VCaP (cell line): ENCODE data around the gene GRIK5.

Source experiments
- H3K27ac ChIP-seq: fragments of 450-650 bp; 2 replicates; pipeline ENCODE4 v1.5.1; 2017
- TF ChIP-seq, protein P1 (sequence below): fragments of 450-650 bp; conservative IDR thresholded peaks from 2 replicates; pipeline ENCODE4 v1.5.1; 2017; ENCODE audit warnings: mild to moderate bottlenecking, moderate library complexity

The GRIK5 gene

DNA sequence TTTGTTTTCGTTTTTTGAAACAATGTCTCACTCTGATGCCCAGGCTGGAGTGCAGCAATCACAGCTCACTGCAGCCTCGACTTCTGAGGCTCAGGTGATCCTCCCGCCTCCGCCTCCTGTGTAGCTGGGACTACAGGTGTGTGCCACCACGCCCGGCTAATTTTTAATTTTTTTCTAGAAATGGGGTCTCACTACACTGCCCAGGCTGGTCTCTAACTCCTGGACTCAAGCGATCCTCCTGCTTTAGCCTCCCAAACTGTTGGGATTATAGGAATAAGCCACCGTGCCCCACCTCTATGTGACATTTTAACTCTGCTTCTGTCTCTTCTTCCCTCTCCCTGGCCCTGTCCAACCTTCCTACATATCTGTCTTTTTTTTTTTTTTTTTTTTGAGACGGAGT lies 81.1 kb downstream of the GRIK5 start:
- TF ChIP-seq, protein P1, sequence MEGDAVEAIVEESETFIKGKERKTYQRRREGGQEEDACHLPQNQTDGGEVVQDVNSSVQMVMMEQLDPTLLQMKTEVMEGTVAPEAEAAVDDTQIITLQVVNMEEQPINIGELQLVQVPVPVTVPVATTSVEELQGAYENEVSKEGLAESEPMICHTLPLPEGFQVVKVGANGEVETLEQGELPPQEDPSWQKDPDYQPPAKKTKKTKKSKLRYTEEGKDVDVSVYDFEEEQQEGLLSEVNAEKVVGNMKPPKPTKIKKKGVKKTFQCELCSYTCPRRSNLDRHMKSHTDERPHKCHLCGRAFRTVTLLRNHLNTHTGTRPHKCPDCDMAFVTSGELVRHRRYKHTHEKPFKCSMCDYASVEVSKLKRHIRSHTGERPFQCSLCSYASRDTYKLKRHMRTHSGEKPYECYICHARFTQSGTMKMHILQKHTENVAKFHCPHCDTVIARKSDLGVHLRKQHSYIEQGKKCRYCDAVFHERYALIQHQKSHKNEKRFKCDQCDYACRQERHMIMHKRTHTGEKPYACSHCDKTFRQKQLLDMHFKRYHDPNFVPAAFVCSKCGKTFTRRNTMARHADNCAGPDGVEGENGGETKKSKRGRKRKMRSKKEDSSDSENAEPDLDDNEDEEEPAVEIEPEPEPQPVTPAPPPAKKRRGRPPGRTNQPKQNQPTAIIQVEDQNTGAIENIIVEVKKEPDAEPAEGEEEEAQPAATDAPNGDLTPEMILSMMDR: no peak
- H3K27ac ChIP-seq: no peak overlapping the region

DNA sequence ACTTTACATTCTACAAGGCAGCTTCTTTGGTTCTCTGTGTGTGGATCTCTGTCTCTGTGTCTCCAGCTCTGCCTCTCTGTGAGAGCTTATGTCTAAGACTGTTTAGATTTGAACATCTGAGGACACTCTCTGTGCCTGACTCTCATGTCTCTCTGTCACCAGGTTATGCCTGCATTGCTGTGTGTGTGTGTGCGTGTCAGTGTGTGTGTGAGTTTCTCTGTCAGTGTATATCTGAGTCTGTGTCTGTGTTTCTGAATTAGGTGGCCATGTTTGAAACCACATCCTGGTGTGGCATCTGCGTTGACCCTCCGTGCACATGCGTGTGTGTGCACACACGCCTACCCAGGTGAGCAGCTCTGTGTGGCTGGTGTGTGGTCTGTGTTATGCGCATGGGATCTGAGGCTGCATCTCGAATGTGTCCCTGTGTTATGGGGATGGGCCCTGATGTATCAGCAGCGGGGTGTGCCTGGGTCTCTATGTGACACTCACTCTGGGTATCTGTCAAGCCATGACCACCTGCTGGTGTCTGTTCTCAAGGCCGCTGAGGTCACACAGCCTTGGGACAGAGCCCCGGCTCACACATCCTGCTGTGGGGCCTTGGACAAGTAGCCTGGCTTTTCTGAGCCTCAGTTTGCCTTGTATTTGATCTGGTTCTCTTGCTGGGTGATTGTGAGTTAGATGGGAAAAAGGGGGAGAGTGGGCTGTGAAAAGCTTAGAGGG lies 82.7 kb downstream of the GRIK5 start:
- TF ChIP-seq, protein P1: no peak
- H3K27ac ChIP-seq: no peak overlapping the region

DNA sequence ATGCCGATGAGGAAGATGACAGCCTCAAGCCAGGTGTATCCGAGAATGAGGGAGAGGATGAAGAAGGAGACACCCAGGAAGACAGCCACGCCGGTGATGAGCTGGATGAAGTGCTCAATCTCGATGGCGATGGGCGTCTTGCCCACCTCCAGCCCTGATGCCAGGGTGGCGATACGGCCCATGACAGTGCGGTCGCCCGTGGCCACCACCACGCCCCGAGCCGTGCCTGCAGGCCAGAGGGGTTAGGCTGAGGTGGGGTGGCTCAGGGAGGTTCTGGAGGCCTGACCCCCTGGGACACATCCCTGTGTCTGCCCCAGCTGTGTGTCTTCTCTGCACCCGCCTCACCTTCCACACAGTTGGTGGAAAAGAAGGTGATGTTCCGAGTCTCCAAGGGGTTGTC lies 85.0 kb downstream of the GRIK5 start:
- no peak overlapping the region for H3K27ac ChIP-seq
- TF ChIP-seq, protein P1: no peak

DNA sequence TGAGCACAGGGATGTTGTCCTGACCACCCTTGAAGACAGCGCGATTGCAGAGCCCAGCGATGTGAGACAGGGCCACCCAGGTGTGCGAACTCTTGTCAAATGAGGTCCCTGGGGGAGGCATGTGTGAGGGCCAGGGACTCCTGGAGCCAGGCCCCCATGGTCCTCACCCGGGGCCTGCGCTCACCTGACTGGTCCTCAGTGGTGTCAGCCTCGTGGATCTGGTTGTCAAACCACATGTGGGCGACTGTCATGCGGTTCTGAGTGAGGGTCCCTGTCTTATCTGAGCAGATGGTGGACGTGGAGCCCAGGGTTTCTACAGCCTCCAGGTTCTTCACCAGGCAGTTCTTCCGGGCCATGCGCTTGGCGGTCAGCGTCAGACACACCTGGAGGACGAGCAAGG lies 88.3 kb downstream of the GRIK5 start:
- TF ChIP-seq, protein P1: no peak
- H3K27ac ChIP-seq: no peak overlapping the region

DNA sequence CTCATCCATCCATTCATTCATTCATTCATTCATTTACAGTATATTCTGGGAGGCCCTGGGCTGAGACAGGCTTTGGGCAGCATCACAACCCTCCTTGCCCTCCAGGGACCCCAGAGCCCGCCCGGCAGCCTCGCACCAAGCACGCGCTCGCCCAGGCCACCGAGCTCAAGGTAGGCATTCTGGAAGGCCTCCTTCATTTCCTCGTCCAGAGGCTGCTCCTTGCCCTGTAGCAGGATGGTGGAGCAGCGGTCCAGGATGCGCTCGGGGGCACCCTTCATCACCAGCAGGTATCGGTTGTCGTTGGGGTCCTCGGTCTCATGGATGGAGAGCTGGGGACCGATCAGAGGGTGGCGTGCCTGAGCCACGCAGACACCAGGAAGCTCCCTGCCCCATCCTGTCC lies 91.5 kb downstream of the GRIK5 start:
- H3K27ac ChIP-seq: no peak overlapping the region
- TF ChIP-seq, protein P1: no peak

DNA sequence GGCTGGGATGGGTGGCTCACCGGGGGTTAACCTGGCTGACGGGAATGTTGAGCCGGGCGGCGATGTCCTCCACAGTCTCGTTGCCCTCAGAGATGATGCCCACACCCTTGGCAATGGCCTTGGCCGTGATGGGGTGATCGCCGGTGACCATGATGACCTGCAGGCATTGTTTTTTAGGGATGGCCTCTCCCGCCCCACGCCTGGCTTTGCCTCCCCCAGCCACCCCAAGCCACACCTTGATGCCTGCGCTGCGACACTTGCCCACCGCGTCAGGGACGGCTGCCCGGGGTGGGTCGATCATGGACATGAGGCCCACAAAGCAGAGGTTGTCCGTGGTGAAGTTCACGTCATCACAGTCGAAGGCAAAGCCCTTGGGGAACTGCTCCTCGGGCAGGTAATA lies 92.1 kb downstream of the GRIK5 start:
- TF ChIP-seq, protein P1: no peak

DNA sequence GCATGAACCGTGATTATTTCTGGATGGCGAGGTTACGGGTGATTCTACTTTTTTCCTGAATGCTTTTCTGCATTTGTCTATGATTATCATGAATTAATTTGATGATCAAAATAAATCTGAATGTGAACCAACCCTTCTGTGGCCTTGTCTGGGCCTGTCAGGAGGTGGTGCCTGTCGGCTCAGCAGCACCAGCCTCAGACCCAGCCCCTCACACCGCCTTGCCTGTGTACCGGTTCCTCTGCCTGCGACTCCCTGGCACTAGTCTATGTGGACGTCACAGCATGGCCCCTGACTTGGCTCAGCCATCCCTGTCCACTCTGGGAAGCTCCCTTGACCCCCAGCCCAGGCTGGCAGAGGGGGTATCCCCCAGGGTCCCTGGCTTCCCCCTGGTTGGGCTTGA lies 95.4 kb downstream of the GRIK5 start:
- no peak overlapping the region for H3K27ac ChIP-seq
- TF ChIP-seq, protein P1: no peak

More for the DNA sequence above, 92.1 kb downstream of the GRIK5 start:
- H3K27ac ChIP-seq: no peak overlapping the region
